H1 (cell line): ENCODE measurements around the gene CIAO3. TPM values are rescaled to one million over a fixed set of nuclear protein-coding genes. Genes with fewer than 3 reads are reported as not detected.
A peak's percentile ranks its signal among the peaks of the same experiment; 100 is the strongest.

Experiments
- CTCF ChIA-PET: fragments of 300-600 bp; sonication (Branson Sonifier 250); formaldehyde crosslinking; loops from one replicate; lab custom pipeline; 2021; ENCODE audit not compliant: partially characterized antibody; lab: Charles Lee
- POLR2A ChIA-PET: fragments of 300-600 bp; sonication (Branson Sonifier 250); formaldehyde crosslinking; loops from one replicate; lab custom pipeline; 2021; ENCODE audit warnings: inconsistent platforms; ENCODE audit not compliant: partially characterized antibody; lab: Charles Lee
- DNase-seq, 2 experiments: peaks; one replicate each; pipeline versions ENCODE4 v3.0.0 to v3.0.0-alpha.2; 2010 to 2022; ENCODE audit warnings: low spot score in 2 of 2, low read depth in 1 of 2, mixed read lengths in 1 of 2
- FAIRE-seq: peaks from 2 replicates; lab custom pipeline; 2011; peaks lifted over from hg19 to GRCh38; lab: Jason Lieb, UNC
- H2AFZ ChIP-seq: 2 replicates; pipeline ENCODE4 v1.8.1; 2012; ENCODE audit warnings: low read length, inconsistent platforms
- H2AK5ac ChIP-seq: 2 replicates; pipeline ENCODE4 v1.6.1; 2013; ENCODE audit warnings: low read depth, low read length
- H2BK120ac ChIP-seq: replicated peaks from 2 replicates; pipeline ENCODE3; 2013; ENCODE audit warnings: low read depth, low read length, inconsistent platforms
- H2BK12ac ChIP-seq: 2 replicates; pipeline ENCODE4 v1.6.1; 2013; ENCODE audit warnings: low read depth, low read length
- H2BK15ac ChIP-seq: 2 replicates; pipeline ENCODE4 v1.6.1; 2013; ENCODE audit warnings: low read length
- H2BK20ac ChIP-seq: 2 replicates; pipeline ENCODE4 v1.6.1; 2013; ENCODE audit warnings: low read length
- H2BK5ac ChIP-seq: 2 replicates; pipeline ENCODE4 v1.6.1; 2013; ENCODE audit warnings: low read depth, low read length
- H3K14ac ChIP-seq: 2 replicates; pipeline ENCODE4 v1.6.1; 2013; ENCODE audit warnings: inconsistent platforms; ENCODE audit not compliant: insufficient read length
- H3K18ac ChIP-seq: 2 replicates; pipeline ENCODE4 v1.6.1; 2013; ENCODE audit warnings: low read length; ENCODE audit errors: extremely low read depth
- H3K23ac ChIP-seq: 2 replicates; pipeline ENCODE4 v1.6.1; 2013; ENCODE audit warnings: inconsistent platforms; ENCODE audit not compliant: insufficient read length
- H3K23me2 ChIP-seq: 2 replicates; pipeline ENCODE4 v1.6.1; 2013; ENCODE audit warnings: low read depth, low read length
- H3K27ac ChIP-seq: 2 replicates; pipeline ENCODE4 v1.6.1; 2011; ENCODE audit warnings: low read depth, low read length, inconsistent platforms
- H3K27me3 ChIP-seq, 4 experiments: replicated peaks in 1 of 4; 1 replicate in 1 of 4; 2 replicates in 3 of 4; pipeline versions ENCODE4 v1.6.1 to v1.8.1; 2011 to 2013; ENCODE audit warnings: low read length in 3 of 4, mild to moderate bottlenecking in 3 of 4, inconsistent platforms in 2 of 4, mixed read lengths in 2 of 4, moderate library complexity in 1 of 4; ENCODE audit not compliant: control insufficient read depth in 3 of 4, insufficient read depth in 3 of 4; ENCODE audit errors: extremely low read depth in 1 of 4
- H3K36me3 ChIP-seq, 4 experiments: 2 replicates each; pipeline versions ENCODE4 v1.6.1 to v1.8.1; 2011 to 2013; ENCODE audit warnings: mild to moderate bottlenecking in 4 of 4, low read length in 3 of 4, moderate library complexity in 2 of 4, control low read depth in 1 of 4, inconsistent platforms in 1 of 4; ENCODE audit not compliant: insufficient read depth in 4 of 4, control insufficient read depth in 2 of 4
- H3K4ac ChIP-seq: replicated peaks from 2 replicates; pipeline ENCODE3; 2013; ENCODE audit warnings: low read length, low read depth, mixed read lengths, inconsistent platforms; ENCODE audit not compliant: insufficient read length
- H3K4me1 ChIP-seq, 4 experiments: replicated peaks in 1 of 4; 1 replicate in 1 of 4; 2 replicates in 3 of 4; pipeline versions ENCODE4 v1.6.1 to v1.8.1; 2011 to 2013; ENCODE audit warnings: low read length in 3 of 4, inconsistent platforms in 2 of 4, mixed read lengths in 1 of 4; ENCODE audit not compliant: insufficient read depth in 4 of 4, control insufficient read depth in 3 of 4
- H3K4me2 ChIP-seq, 2 experiments: 2 replicates each; pipeline versions ENCODE4 v1.6.1 to v1.8.1; 2011 to 2013; ENCODE audit warnings: low read depth in 2 of 2, low read length in 2 of 2, control low read depth in 1 of 2, inconsistent platforms in 1 of 2, mild to moderate bottlenecking in 1 of 2; ENCODE audit not compliant: insufficient read depth in 1 of 2
- H3K4me3 ChIP-seq, 4 experiments: fragments of 200-600, 300-600 bp in 1 of 4; sonication (generic), shearing (Covaris generic), sonication (Bioruptor Twin) in 1 of 4; 2 replicates each; pipeline versions ENCODE4 v1.5.1 to v1.8.1; 2011 to 2016; ENCODE audit warnings: low read length in 4 of 4, low read depth in 3 of 4, control low read depth in 2 of 4, inconsistent platforms in 2 of 4, mild to moderate bottlenecking in 2 of 4, mixed read lengths in 1 of 4, moderate library complexity in 1 of 4; ENCODE audit not compliant: insufficient read depth in 2 of 4; ENCODE audit errors: extremely low read depth in 1 of 4
- H3K56ac ChIP-seq: replicated peaks from 2 replicates; pipeline ENCODE3; 2013; ENCODE audit warnings: low read depth, mild to moderate bottlenecking, mixed read lengths, low read length, inconsistent platforms; ENCODE audit not compliant: insufficient read length
- H3K79me1 ChIP-seq: 2 replicates; pipeline ENCODE4 v1.6.1; 2013; ENCODE audit warnings: low read depth, low read length, control low read depth
- H3K79me2 ChIP-seq, 2 experiments: 2 replicates each; pipeline versions ENCODE4 v1.6.1 to v1.8.1; 2012 to 2013; ENCODE audit warnings: low read length in 2 of 2, mild to moderate bottlenecking in 2 of 2, inconsistent platforms in 1 of 2; ENCODE audit not compliant: insufficient read depth in 2 of 2, control insufficient read depth in 1 of 2
- H3K9ac ChIP-seq, 4 experiments: replicated peaks in 1 of 4; 1 replicate in 1 of 4; 2 replicates in 3 of 4; pipeline versions ENCODE4 v1.6.1 to v1.8.1; 2011 to 2013; ENCODE audit warnings: low read depth in 3 of 4, low read length in 3 of 4, control low read depth in 2 of 4, mild to moderate bottlenecking in 2 of 4, moderate library complexity in 2 of 4, inconsistent platforms in 1 of 4; ENCODE audit errors: extremely low read depth in 1 of 4
- H3K9me3 ChIP-seq, 2 experiments: 2 replicates each; pipeline versions ENCODE4 v1.6.1 to v1.8.1; 2012 to 2013; ENCODE audit warnings: mild to moderate bottlenecking in 2 of 2, moderate library complexity in 2 of 2, control low read depth in 1 of 2, inconsistent platforms in 1 of 2, low read depth in 1 of 2, low read length in 1 of 2, mixed read lengths in 1 of 2; ENCODE audit not compliant: insufficient read depth in 2 of 2
- H4K20me1 ChIP-seq, 2 experiments: replicated peaks in 1 of 2; 2 replicates each; pipeline versions ENCODE3 to v1.8.1; 2011 to 2013; ENCODE audit warnings: inconsistent platforms in 2 of 2, low read length in 2 of 2, mild to moderate bottlenecking in 1 of 2; ENCODE audit not compliant: insufficient read depth in 2 of 2, control insufficient read depth in 1 of 2
- H4K5ac ChIP-seq: 2 replicates; pipeline ENCODE4 v1.6.1; 2013; ENCODE audit warnings: low read length, low read depth, mixed read lengths, inconsistent platforms; ENCODE audit not compliant: insufficient read length
- H4K8ac ChIP-seq: 2 replicates; pipeline ENCODE4 v1.8.0; 2013; ENCODE audit warnings: mild to moderate bottlenecking, moderate library complexity, low read length, inconsistent platforms; ENCODE audit not compliant: insufficient read depth; ENCODE audit errors: extremely low read depth
- H4K91ac ChIP-seq: replicated peaks from 2 replicates; pipeline ENCODE3; 2013; ENCODE audit warnings: low read length, mixed read lengths, inconsistent platforms; ENCODE audit not compliant: insufficient read length
- ASH2L ChIP-seq: fragments of 200-600, 300-600 bp; sonication (generic); IDR thresholded peaks from one replicate; pipeline ENCODE4 v1.7.1; 2017; ENCODE audit warnings: low read length
- CREB1 ChIP-seq: IDR thresholded peaks from 2 replicates; pipeline ENCODE4 v1.6.1; 2012; ENCODE audit warnings: inconsistent platforms
- KDM4A ChIP-seq: IDR thresholded peaks from one replicate; pipeline ENCODE4 v1.7.1; 2012; ENCODE audit warnings: low read depth, mild to moderate bottlenecking, moderate library complexity, low read length, inconsistent platforms; ENCODE audit not compliant: severe bottlenecking
- MAX ChIP-seq: IDR thresholded peaks from 2 replicates; pipeline ENCODE4 v1.6.1; 2012; ENCODE audit warnings: inconsistent platforms
- NRF1 ChIP-seq: IDR thresholded peaks from 2 replicates; pipeline ENCODE4 v1.6.1; 2011; ENCODE audit warnings: mild to moderate bottlenecking, low read depth, low read length, improper control_type of control experiment
- SP1 ChIP-seq: IDR thresholded peaks from 2 replicates; pipeline ENCODE4 v1.6.1; 2011; ENCODE audit warnings: low read depth, low read length
- WGBS, 2 experiments: shearing (Covaris generic) in 1 of 2; methylation state at CpG; one replicate each; pipeline versions ENCODE4 v1.1.6 to v1.1.7; 2013 to 2015; ENCODE audit warnings: low lambda C conversion rate in 2 of 2, mixed read lengths in 2 of 2, inconsistent platforms in 1 of 2, low coverage in 1 of 2, missing lambda C conversion rate in 1 of 2; ENCODE audit not compliant: insufficient replicate concordance in 2 of 2, insufficient coverage in 1 of 2, insufficient read length in 1 of 2; ENCODE audit errors: extremely low coverage in 1 of 2, missing lambda C conversion rate in 1 of 2; 5-methylcytosine and 5-hydroxymethylcytosine counted together
- polyA plus RNA-seq, 7 experiments: library from polyadenylated mRNA; depleted of rRNA in 3 of 7; stranded (reverse) in 5 of 7; unstranded in 2 of 7; fragments of >200 nt in 5 of 7; fragments of 200-250 nt in 2 of 7; gene quantifications; 1 replicate in 5 of 7; 2 replicates in 1 of 7; 4 replicates in 1 of 7; pipeline versions ENCODE4 v1.2.1 to v1.2.3, GENCODE V29; 2011 to 2013; ENCODE audit warnings: missing spikeins in 2 of 7, mixed read lengths in 2 of 7
- total RNA-seq: library from RNA; stranded (reverse); fragmentation: NEBNext Ultra II Directional; extraction: Animal tissue kit (Norgen Biotek cat#: 25700); gene quantifications from 2 replicates; pipeline ENCODE4 v1.2.1, GENCODE V29; 2021

CIAO3 gene
- total and polyA plus RNA-seq, 2 of the 8 experiments (the other 6 are each of a cell fraction or from before 2014, with no cell fraction given): 20.0 to 20.4 TPM

DNA sequence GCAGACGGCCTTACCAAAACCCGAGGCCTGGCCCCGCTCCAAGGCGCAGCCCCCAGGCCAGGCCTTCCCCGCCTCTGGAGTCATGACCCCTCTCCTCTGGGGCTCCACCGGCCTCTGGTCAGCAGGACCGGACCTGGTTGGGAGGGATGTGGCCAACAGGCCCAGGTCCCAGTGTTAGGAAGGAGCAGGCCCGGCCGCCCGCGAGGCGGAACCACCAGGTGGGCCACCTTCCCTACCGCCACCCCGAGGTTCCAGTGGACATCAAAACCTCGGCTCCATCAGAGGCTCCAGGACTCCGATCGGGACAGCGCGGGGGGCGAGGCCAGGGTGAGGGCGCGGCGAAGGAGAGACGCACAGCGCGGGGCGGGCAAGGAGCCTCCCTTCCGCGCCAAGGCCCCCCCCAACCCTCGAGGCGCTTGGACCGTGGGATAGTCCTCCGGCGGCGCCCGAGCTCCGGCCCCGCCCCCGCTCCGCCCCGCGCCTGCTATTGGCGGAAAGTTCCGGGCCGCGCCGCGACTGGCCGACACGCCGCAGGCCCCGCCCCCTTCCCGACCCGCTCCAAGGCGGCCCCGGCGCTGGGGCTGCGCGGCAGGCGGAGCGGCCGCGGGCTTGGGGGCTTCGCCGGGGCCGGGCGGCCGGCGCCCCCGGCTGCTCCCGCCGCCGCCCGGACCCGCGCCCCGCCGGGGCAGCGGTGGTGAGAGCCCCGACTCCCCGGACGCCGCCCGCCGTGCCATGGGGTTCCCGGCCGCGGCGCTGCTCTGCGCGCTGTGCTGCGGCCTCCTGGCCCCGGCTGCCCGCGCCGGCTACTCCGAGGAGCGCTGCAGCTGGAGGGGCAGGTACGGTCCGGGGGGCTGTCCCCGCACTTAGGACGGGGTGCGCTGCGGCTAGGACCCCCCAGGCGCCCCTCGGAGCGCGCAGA lies 26.0 kb downstream of the CIAO3 start, which contains the start of gene METRN:
Gene METRN, plus strand, starts transcription at position 561 of the 919 bp plus-strand sequence. Its CDS starts 172 bp downstream, at position 733.
- Histone ChIP-seq H3K4ac (no peak within 1 kb of the TSS), H3K9ac (peak within 1 kb of the TSS in 1 of 4 experiments; percentile 54; a peak in 2 of 7 replicates), H3K18ac (peak within 1 kb of the TSS; percentile 48), H3K23ac (no peak within 1 kb of the TSS), H3K56ac (no peak within 1 kb of the TSS), H3K14ac (no peak within 1 kb of the TSS), H2BK20ac (no peak within 1 kb of the TSS), H3K4me1 (peaks cover 0 to 23% (median 16%) of the 10 kb centered on the region in 4 experiments; a peak in 5 of 7 replicates), H2BK120ac (no peak within 1 kb of the TSS), H3K79me1 (no peaks in the 10 kb centered on the region), H2AK5ac (peak within 1 kb of the TSS; percentile 75; the same call in 1 of the 2 replicates), H4K8ac (peak within 1 kb of the TSS; percentile 75), H3K36me3 (no peaks in the 10 kb centered on the region), H3K27me3 (peaks cover 0 to 51% (median 27%) of the 10 kb centered on the region in 4 experiments; a peak in 6 of 7 replicates), H3K4me3 (peak within 1 kb of the TSS; percentile 41 to 74 (median 44); a peak in 7 of 8 replicates), H2BK15ac (no peak within 1 kb of the TSS), H3K27ac (no peak within 1 kb of the TSS), H3K9me3 (no peaks in the 10 kb centered on the region), H2BK5ac (no peak within 1 kb of the TSS; the same call in 1 of the 2 replicates), H3K79me2 (no peaks in the 10 kb centered on the region), H3K4me2 (peak within 1 kb of the TSS; percentile 53 to 83), H4K91ac (no peak within 1 kb of the TSS), H4K5ac (no peak within 1 kb of the TSS), H2BK12ac (no peak within 1 kb of the TSS), H2AFZ (no peak within 1 kb of the TSS), H4K20me1 (peaks cover 2 to 8% of the 10 kb centered on the region in 2 experiments), H3K23me2 (peaks cover 11% of the 10 kb centered on the region; the same call in 1 of the 2 replicates)
- TF ChIP-seq CREB1 (no peak), ASH2L (no peak), SP1 (0 out of 2 replicates have a peak, but pooled peaks have one; percentile 39), KDM4A (peak; percentile 16), NRF1 (no peak), MAX (0 out of 2 replicates have a peak, but pooled peaks have one; percentile 16)
- DNase-seq (peak in 1 of 2 experiments; percentile 95), FAIRE-seq (no peak)
- 11% methylated on average over 45 of the region's 108 CpGs; no CpG with 5 or more reads in 1 of the 2 experiments for WGBS, 2 experiments
- CTCF ChIA-PET: interaction anchor here (0.8 to 33.4 kb wide), 9 partner anchors 7 to 167 kb away, joined by 3 to 977 read pairs (median 9); partner anchors contain the start of genes ANTKMT, CCDC78, CHTF18 and CIAO3
- POLR2A ChIA-PET: interaction anchor here (0.8 to 20.9 kb wide), 11 partner anchors 12 to 86 kb away, joined by 3 to 353 read pairs (median 7); partner anchors contain the start of genes ANTKMT, CCDC78, GNG13 and HAGHL
